D721Med (cell line): ENCODE measurements around the gene MARCHF2.

ENCODE experiments used
- DNase-seq: peaks from one replicate; pipeline ENCODE4 v3.0.0; 2011; ENCODE audit warnings: low spot score; ENCODE audit not compliant: insufficient read length
- FAIRE-seq: peaks from 2 replicates; lab custom pipeline; 2011; peaks lifted over from hg19 to GRCh38; lab: Jason Lieb, UNC
- CTCF ChIP-seq: IDR thresholded peaks from 2 replicates; pipeline ENCODE4 v1.5.1; 2012; ENCODE audit warnings: mild to moderate bottlenecking, control low read depth; ENCODE audit not compliant: insufficient read depth; ENCODE audit errors: missing control alignments

Gene MARCHF2

GRCh38 chr19:8386990-8387389 lies 26.1 kb upstream of the MARCHF2 start:
- DNase-seq (no peak), FAIRE-seq (no peak)
- TF ChIP-seq CTCF = no peak

- FAIRE-seq (no peak), DNase-seq (no peak)
- no peak for TF ChIP-seq CTCF
Measured at GRCh38 chr19:8387688-8388611, 25.2 kb upstream of the MARCHF2 start.

GRCh38 chr19:8388612-8388958 lies 24.5 kb upstream of the MARCHF2 start:
- TF ChIP-seq CTCF = no peak
- FAIRE-seq (no peak), DNase-seq (no peak)

- no peak for TF ChIP-seq CTCF
- DNase-seq = peak; percentile 88
- FAIRE-seq = peak; percentile 92
Measured at GRCh38 chr19:8389891-8390616, 23.1 kb upstream of the MARCHF2 start, which contains the start of gene RAB11B. TSS of gene RAB11B (plus strand) at chr19:8390360. CDS start at chr19:8390417, 57 bp downstream.

- DNase-seq (peak; percentile 88), FAIRE-seq (no peak)
- TF ChIP-seq CTCF = no peak
Measured at GRCh38 chr19:8390617-8390981, 22.5 kb upstream of the MARCHF2 start.

- no peak for TF ChIP-seq CTCF
- FAIRE-seq (no peak), DNase-seq (no peak)
Measured at GRCh38 chr19:8391198-8392016, 21.7 kb upstream of the MARCHF2 start.
